ENCODE results near the gene RAD51B.

The RAD51B gene

GRCh38 chr14:67950386-67950785, 130.8 kb downstream of the RAD51B start:
- TF ChIP-seq CTCF (IDR thresholded peaks at IDR 0.05; ENCODE audit: insufficient read depth, low read depth, low read length, missing control alignments), result no peak
- no peak for DNase-seq (ENCODE audit: low read depth)
- no peak overlapping the region for H3K4me3 ChIP-seq (ENCODE audit: low read depth, low read length)

- TF ChIP-seq CTCF (IDR thresholded peaks at IDR 0.05; ENCODE audit: insufficient read depth, low read depth, low read length, missing control alignments), result no peak
- DNase-seq (ENCODE audit: low read depth), result no peak
- H3K4me3 ChIP-seq (ENCODE audit: low read depth, low read length), result no peak overlapping the region
These were observed 132.1 kb downstream of the RAD51B start for GRCh38 chr14:67951529-67952135.

- TF ChIP-seq CTCF (IDR thresholded peaks at IDR 0.05; ENCODE audit: insufficient read depth, low read depth, low read length, missing control alignments), result no peak
- DNase-seq (ENCODE audit: low read depth), result no peak
- no peak overlapping the region for H3K4me3 ChIP-seq (ENCODE audit: low read depth, low read length)
These were observed 132.8 kb downstream of the RAD51B start for GRCh38 chr14:67952381-67952780.

GRCh38 chr14:67952786-67953185, 133.2 kb downstream of the RAD51B start:
- H3K4me3 ChIP-seq (ENCODE audit: low read depth, low read length), result no peak overlapping the region
- no peak for DNase-seq (ENCODE audit: low read depth)
- TF ChIP-seq CTCF (IDR thresholded peaks at IDR 0.05; ENCODE audit: insufficient read depth, low read depth, low read length, missing control alignments), result no peak

GRCh38 chr14:67955261-67955660, 135.7 kb downstream of the RAD51B start:
- DNase-seq (ENCODE audit: low read depth), result no peak
- no peak for TF ChIP-seq CTCF (IDR thresholded peaks at IDR 0.05; ENCODE audit: insufficient read depth, low read depth, low read length, missing control alignments)
- no peak overlapping the region for H3K4me3 ChIP-seq (ENCODE audit: low read depth, low read length)

- DNase-seq (ENCODE audit: low read depth), result no peak
- no peak overlapping the region for H3K4me3 ChIP-seq (ENCODE audit: low read depth, low read length)
- TF ChIP-seq CTCF (IDR thresholded peaks at IDR 0.05; ENCODE audit: insufficient read depth, low read depth, low read length, missing control alignments), result no peak
These were observed 138.4 kb downstream of the RAD51B start for GRCh38 chr14:67957946-67958345.

GRCh38 chr14:67961676-67962075, 142.1 kb downstream of the RAD51B start:
- DNase-seq (ENCODE audit: low read depth), result no peak
- TF ChIP-seq CTCF (IDR thresholded peaks at IDR 0.05; ENCODE audit: insufficient read depth, low read depth, low read length, missing control alignments), result no peak
- H3K4me3 ChIP-seq (ENCODE audit: low read depth, low read length), result no peak overlapping the region

Data from GM12865 (cell line).